Measurements from ENCODE around the gene CDS1.

- TF ChIP-seq EZH2 (IDR thresholded peaks at IDR 0.05; ENCODE audit: low read depth, unreplicated experiment) (no peak), CTCF (conservative IDR thresholded peaks at IDR 0.05; ENCODE audit: low read depth in 2 of 2) (no peak)
These were observed 43.7 kb downstream of the CDS1 start for GRCh38 chr4:84626673-84627072.
